GM20431 (cell line): ENCODE data around the gene SLC1A7.

Experiments
- in situ Hi-C: fragments of 300-500 bp; cut with MseI, MboI; formaldehyde crosslinking; loops from one replicate; pipeline ENCODE4 v1.15.0; 2020; ENCODE audit warnings: low sequenced_read_pairs; ENCODE audit not compliant: unreplicated experiment

The SLC1A7 gene

DNA sequence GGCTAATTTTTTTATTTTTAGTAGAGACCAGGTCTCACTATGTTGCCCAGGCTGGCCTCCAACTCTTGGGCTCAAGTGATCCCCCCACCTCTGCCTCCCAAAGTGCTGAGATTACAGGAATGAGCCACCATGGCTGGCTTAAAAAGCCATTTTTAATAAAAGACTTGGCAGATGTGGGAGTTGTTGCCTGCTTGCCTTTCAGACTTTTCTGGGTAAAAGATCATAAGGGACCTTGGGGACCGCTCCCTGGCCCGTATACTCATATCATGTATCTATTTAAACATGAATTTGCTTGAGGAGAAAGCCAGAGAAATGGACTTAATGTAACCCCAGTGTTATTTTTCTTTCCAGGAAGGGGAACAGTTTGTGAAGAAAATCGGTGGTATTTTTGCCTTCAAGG lies 103.9 kb downstream of the SLC1A7 start:
- in situ Hi-C loops, result no loop called here
